HG03432 (cell line): ENCODE measurements around the gene SHC1.
A peak's percentile ranks its signal among the peaks of the same experiment; 100 is the strongest.

Experiments
- ATAC-seq: cut with Tn5 transposase; IDR thresholded peaks from one replicate; pipeline ENCODE4 v1.9.1; 2021; ENCODE audit warnings: mild to moderate bottlenecking, moderate library complexity; ENCODE audit not compliant: unreplicated experiment

SHC1 gene

GRCh38 chr1:154974808-154975408 is 4.4 kb upstream of the SHC1 start:
- ATAC-seq, result peak; percentile 47

DNA sequence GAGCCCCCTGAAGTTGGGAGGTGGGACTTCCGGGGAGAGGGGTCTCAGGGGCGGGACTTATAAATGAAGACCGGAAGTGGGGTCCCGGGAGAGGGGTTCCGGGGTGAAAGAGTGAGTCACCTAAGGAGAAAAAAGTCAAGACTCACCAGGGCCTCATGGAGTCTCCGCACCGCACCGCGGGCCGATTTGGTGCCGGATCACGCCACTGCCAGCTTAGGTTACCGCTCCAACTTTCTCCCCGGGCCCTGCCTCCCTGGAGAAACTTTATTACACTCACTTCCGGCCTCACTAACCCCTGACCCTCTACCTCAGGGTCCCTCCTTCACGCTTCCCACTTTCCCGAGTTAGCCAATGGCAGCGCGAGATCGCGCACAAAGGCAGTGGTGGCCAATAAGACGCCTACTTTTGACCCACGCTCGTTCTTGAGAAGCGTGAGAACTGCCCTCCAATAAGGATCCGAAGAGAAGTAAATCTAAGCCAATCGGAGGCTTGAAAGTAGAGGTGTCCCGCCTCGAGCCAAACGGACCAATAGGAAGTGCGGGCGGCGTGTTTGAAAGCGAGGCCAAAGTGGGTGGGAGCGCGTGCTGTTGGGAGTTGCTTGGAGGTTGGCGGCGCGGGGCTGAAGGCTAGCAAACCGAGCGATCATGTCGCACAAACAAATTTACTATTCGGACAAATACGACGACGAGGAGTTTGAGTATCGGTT is 3.7 kb upstream of the SHC1 start, which contains the start of gene CKS1B:
TSS of gene CKS1B (plus strand) at position 580 of the 706 bp plus-strand sequence. CDS start at position 645, 65 bp downstream.
- ATAC-seq, result peak; percentile 73

DNA sequence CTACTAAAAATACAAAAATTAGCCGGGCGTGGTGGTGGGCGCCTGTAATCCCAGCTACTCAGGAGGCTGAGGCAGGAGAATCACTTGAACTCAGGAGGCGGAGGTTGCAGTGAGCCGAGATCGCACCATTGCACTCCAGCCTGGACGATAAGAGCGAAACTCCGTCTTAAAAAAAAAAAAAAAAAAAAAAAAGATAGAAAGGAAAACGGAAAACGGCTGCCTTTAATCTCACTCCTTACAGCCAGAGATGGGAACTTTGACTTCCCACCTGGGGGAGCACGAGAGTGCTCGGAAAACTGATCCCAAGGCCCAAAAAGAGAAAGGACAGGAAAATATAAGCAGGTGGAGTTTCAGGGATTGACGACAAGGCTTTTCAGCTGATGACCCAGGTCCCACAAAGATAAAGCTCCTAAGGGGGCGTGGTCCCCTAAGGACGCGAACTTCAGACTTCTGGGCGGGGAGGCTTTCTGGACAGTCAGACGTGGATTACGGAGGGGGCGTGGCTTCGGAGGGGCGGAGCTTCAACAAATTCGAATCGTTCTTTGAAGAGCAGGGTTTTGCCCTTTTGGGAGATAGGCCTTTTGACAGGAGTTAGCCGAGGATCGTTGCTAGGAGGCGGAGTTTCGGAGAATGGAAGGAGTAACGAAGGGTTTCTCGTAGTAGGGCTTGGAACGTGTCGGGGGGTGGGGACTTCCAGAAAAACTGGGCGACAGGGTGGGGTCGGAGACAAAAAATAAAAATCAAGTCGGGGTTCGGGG is 3.0 kb upstream of the SHC1 start:
- ATAC-seq, result peak; percentile 24

- ATAC-seq, result no peak
These were observed 2.2 kb upstream of the SHC1 start for GRCh38 chr1:154972517-154973343.

- no peak for ATAC-seq
These were observed 1.6 kb upstream of the SHC1 start for GRCh38 chr1:154972213-154972516.

GRCh38 chr1:154971341-154971998 is 923 bp upstream of the SHC1 start:
- no peak for ATAC-seq

DNA sequence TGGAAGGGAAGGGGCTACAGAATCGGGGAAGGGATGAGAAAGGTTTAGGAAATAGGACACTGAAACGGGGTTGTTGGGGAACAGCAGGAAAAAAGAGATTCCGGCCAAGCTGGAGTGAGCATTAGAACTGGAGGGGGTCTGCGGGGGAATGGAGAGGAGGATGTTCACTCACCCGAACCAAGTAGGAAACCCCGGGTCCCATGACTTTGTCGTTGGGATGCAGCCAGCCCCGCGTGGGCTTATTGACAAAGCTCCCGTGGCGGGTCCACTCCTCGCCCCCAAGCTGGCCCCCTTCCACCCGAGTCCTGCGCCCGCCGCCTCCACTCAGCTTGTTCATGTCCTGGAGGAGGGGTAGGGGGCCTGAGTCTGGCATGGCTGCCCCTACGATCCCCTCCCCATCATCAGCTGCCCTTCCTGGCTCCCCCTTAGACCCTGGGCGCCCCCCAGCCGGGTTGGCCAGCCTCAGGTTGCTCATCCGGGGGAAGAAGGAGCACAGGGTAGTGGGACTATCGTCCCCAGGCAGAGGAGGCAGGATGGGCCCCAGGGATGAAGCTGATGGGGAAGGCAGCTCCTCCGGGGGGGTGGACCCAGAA is 591 bp downstream of the SHC1 start:
- ATAC-seq, result no peak

DNA sequence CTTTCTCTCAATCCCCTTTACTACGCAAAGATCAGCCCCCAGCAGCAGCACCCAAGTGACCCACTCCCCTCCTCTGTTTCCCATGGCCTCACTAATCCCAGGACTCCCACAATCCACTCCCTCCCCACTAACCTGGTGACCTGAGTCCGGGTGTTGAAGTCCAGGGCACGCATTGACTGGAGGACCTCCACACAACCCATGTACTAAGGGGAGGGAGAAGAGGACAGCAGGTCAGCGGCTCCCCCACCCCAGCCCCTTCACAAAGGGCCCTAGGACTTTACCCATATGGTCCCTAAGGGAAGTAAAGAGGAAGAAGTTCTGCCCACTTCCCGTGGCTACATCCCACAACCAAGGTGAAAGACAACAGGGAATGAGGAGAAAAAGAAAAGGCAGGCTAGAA is 1.3 kb downstream of the SHC1 start:
- no peak for ATAC-seq

GRCh38 chr1:154968731-154969130 is 1.8 kb downstream of the SHC1 start:
- no peak for ATAC-seq

GRCh38 chr1:154967331-154967950 is 3.1 kb downstream of the SHC1 start:
- no peak for ATAC-seq

DNA sequence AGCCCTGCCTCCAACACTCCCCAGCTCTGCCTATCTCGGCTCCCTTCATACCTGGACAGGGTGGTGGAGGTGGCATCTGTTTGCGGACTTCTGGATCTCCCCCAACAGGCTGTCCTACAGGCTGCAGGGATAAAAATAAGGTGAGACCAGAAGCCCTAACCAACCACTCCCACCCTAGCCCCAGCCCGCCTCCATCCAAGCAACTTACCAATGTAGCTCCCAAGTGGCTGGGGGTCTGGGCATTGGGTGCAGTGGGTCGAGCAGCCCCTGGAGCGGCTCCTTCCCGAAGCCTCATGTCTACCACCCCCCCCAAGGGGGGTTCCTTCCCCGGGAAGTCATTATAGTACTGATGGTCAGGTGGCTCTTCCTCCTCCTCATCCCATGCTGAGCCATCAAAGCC is 4.4 kb downstream of the SHC1 start:
- ATAC-seq, result no peak

- ATAC-seq, result no peak
These were observed 6.2 kb downstream of the SHC1 start for GRCh38 chr1:154964359-154964758.

GRCh38 chr1:154963643-154964042 is 6.9 kb downstream of the SHC1 start:
- no peak for ATAC-seq

DNA sequence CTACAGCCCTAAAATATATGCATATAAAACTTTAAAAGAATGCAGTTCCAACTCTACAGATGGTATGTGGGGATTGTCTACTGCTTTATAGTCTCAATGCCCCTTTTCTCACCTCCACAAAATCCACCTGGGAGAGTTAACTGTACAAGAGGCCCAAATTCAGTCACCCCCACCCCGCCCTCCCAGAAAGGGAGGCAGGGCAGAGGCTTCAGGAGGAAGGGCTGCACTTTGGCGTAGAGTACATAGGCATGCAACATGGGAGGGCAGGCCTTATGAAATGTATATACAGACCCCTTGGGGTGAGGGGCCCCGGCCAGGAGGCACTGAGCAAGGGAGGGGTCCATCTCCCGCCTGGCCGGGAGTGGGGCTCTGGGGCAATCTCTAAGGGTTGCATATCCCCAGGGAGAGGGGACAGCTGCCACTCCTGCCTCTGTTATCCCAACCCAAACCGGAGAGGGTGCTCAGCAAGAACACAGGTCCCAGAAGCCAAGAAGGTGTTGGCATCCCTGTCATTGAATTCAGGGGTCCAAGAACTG is 7.7 kb downstream of the SHC1 start:
- no peak for ATAC-seq

DNA sequence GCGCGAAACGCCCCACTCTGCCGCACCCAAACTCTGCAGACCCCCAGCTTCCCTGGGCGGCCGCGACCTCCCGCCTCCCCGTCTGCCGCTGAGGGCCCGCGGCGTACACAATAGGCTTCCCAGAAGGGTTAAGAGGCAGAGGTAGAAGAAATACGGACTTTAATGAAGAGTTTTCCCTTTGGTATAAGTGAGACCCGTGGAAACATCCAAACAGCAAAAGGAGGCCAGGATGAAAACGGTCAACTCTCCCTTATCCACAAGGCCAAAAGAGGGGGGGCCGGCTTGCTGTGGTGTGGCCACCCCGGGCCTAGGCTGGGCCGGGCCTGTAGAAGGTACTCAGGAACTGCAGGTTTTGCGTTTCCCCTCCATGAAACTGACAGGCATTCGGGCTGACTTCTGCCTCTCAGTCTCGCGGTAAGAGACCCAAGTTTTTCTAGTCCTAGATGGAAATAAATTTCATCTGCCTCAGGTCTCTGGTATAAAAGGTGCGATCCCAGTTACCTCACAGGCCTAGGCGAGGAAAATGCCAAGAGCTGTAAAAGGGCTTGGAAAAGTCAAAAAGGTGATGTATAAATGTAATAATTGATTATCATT is 8.3 kb downstream of the SHC1 start:
- ATAC-seq, result peak; percentile 10

- ATAC-seq, result peak; percentile 77
These were observed 9.1 kb downstream of the SHC1 start, which contains the start of gene PYGO2 for GRCh38 chr1:154961207-154962155. Gene PYGO2, minus strand, starts transcription at chr1:154961782. Its CDS starts 206 bp downstream, at chr1:154961576.

- ATAC-seq, result no peak
These were observed 10.0 kb downstream of the SHC1 start for GRCh38 chr1:154960446-154961136.
